RPMI8226 (cell line): ENCODE data around the gene UMAD1.
A peak's percentile ranks its signal among the peaks of the same experiment; 100 is the strongest.

Experiments used
- DNase-seq: peaks from one replicate; pipeline ENCODE4 v3.0.0-alpha.2; 2015

UMAD1 gene

GRCh38 chr7:7907306-7907705 lies 266.8 kb downstream of the UMAD1 start:
- no peak for DNase-seq

DNA sequence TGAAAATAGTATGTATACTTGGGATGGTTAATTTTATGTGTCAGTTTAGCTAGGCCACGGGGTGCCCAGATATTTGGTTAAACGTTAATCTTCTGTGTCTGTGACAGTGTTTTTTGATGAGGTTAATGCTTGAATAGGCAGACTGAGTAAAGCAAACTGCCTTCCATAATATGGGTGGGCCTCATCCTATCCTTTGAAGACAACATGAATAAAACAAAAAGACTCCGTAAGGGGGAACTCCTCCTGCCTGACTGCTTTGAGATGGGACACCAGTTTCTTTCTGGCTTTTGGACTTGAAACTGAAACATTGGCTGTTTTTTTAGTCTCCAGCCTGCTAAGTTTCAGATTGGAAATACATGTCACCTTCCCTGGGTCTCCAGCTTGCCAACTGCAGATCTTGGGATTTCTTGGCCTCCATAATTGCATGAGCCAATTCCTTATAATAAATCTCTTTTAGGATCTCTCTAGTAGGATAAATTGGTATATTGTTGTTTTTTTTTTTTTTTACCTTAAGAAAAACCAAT lies 268.1 kb downstream of the UMAD1 start:
- DNase-seq: no peak

GRCh38 chr7:7909376-7909775 lies 268.8 kb downstream of the UMAD1 start:
- DNase-seq: no peak

DNA sequence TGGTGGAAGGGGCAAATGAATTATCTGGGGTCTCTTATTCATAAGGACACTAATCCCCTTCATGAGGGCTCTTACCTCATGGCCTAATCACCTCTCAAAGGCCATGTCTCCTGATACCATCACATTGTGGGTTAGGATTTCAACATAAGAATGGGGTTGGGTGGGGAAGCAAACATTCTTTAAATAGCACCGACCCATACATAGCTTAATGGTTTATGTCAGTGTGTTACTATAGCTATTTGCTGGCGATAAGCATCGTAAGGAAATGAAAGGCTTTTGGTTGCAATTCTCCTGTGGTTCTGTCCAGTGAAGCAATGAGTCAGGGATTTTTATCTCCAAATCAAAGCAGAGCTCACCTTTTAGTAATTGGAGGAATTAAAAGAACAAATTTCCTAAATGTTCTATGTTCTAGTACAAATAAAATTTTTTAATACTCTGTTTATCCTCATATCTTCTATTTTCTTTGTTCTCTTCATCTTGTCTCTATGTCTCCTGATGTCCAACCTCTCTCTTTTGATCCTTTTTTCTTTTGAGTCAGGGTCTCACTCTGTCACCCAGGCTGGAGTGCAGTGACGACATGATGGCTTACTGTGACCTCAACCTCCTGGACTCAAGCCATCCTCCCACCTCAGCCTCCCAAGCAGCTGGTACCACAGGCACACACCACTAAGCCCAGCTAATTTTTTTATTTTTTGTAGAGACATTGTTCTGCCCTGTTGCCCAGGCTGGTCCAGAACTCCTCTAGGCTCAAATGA lies 271.0 kb downstream of the UMAD1 start:
- no peak for DNase-seq

DNA sequence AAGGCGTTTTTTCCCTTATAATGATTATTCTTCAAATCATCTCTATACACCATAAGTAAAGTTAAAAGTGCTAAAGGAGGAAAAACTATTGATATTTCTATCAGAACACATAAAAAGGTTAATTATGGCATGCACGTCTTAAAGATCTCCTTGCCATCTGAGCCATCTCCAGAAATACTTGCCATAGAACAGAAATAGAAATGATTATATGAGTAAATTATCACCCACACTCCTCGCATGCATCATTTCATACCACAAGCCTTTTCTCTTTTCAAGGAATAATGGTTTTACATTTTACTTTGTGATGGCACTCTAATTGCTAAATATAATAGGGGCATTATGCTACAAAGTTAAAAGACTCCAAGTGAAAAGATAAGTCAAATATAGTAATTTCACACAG lies 272.4 kb downstream of the UMAD1 start:
- no peak for DNase-seq

GRCh38 chr7:7913504-7913903 lies 273.0 kb downstream of the UMAD1 start:
- DNase-seq: no peak

DNA sequence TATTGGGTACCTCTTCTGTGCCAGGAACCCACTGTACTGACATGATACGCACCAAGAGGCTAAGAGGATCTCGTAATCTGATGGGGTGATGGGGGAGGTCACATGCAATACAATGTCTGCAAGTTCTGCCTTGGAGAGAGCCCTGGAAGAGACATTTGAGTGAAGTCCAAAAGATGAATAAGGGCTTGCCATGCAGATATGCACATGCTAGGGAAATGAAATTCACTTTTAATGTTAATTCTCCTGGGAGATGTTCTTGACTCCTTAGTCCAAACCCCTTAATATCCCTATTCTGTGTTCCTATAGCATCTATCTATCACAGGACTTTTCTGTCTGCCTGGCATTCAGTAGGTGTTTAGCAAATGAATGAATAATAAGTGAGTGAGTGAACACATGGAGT lies 274.0 kb downstream of the UMAD1 start:
- DNase-seq: no peak

- DNase-seq: no peak
Observed at GRCh38 chr7:7916064-7916463, 275.5 kb downstream of the UMAD1 start.

DNA sequence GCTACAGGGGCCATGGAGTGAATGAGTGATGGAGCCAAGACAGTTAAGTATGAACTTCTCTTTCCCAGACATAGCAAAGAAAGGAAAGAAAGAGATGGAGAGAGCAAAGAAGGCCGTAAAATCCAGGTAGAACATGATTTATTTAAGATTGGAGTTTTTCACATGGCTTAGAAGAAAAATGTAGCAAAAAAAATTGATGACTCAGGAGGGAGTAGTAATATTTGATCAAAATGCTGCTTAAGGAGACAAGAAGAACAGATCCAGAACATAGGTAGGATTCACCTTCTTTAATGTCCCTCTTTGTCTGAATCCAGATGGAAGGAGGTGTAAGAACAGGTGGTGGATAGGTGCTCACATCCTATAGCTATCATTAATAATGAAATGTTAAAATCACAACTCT lies 277.0 kb downstream of the UMAD1 start:
- no peak for DNase-seq

DNA sequence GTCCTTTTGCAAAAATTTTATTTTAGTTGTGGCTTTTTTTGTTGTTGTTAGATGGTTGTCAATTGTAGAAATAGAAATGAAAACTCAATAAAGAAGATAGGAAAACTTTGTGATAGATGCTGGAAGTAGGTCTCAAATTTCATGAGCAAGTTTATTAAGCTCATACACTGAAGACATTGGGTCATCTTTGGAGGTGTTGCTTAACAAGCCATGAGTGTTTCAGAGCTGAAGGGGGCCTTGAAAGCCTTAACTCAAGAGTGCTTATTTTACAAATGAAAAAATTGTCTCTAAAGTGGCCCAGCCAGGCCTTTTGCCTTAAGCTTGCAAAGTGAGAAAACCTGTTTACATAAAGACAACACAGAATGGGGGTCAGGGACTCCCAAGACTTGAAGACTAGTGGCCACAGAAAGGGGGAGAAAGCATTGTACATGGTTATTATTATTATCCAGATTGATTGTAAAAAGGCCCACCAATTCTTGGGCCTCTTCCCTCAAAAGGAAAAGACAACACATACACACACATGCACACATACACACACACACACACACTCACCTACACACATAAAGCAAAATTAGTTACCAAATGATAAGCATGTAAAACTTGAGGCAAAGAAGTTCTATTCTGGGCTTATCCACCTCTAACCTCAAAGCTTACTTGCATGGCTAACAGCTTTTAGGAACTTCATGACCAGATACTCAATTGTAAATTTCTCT lies 278.3 kb downstream of the UMAD1 start:
- no peak for DNase-seq

GRCh38 chr7:7919449-7919945 lies 278.9 kb downstream of the UMAD1 start:
- DNase-seq: no peak

DNA sequence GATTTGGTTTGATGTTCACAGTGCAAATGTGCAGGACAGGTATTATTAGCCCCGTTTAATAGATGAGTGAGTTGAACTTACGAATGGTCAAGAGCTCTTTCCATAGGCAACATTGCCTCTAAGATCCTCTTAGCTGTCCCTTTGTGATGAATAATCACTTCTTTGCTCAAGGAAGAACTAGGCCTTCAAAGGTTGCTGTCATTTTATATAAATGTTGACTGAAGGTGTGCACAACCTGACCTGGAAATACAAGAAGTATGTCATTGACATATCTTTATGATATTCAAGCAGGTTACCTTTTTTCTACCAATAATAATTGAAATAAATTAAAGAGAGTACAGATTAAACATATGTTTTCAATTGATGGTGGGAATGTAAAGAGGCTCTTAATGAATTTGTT lies 279.5 kb downstream of the UMAD1 start:
- no peak for DNase-seq

DNA sequence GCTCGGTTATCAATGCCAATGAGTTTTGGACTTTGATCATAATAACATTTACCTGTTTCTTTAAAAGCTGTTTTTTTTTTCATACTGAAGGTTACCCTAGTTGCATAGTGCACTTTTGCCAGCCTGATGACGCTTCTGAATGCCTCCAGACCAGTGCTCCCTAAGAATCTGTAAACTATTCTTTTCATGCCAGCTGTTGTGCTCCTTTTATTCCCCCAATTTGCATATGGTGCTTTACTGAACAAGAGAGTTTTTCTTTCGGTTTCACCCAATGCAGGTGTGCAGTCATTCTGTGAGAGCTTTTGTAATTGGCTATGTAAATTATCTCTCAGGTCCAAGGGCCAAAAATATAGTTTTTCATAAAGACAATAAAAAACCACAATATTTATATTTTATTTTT lies 279.9 kb downstream of the UMAD1 start:
- peak; percentile 86 for DNase-seq

DNA sequence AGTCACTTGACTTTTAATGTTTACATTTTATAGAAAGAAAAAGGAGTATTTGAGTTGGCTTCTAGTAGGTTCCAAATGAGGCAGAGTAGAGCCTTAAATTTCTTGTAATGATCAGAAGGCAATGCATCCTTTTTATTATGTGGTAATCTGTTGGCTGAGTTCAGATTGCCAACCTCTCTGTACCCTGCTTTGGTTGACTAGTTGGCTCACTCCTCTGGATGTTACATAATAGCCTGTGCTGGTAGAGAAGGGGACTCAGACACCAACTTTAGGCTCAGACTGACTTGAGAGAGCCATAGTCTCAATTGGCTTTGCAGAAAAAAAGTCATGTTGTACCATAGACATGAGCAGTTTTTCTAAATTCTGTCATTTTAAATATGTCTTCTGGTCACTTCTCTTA lies 281.3 kb downstream of the UMAD1 start:
- no peak for DNase-seq

DNA sequence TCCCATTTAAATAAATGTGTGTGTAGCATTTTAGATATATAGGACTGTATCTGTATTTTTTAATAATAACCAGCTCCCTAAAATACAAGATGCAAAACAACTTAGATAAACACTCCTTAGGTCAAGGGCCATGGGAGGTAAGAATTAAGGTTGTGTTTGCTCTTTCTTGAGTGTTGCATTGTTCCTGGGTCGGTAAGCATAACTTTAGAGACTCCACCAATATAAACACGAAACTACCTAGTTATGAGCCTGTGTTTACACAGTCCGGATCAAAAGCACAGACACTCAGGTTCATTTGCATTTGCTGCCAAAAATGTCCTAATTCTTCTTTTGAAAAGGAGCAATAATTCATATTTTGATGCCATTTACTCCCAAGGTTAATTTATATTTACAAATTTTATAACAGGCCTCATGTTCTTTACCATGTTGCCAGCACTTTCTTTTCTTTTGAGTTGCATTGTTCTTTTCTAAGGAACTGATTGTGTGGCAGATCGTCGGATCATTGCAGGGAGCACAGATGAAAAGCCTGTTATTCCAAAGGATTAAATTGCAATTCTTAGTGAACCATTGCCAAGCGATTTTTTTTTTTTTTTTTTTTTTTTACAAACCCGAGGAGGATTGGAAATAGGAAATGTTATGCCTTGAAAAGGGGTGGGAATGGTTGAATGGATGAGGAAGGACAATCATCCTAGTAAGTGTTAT lies 282.3 kb downstream of the UMAD1 start:
- DNase-seq: no peak

DNA sequence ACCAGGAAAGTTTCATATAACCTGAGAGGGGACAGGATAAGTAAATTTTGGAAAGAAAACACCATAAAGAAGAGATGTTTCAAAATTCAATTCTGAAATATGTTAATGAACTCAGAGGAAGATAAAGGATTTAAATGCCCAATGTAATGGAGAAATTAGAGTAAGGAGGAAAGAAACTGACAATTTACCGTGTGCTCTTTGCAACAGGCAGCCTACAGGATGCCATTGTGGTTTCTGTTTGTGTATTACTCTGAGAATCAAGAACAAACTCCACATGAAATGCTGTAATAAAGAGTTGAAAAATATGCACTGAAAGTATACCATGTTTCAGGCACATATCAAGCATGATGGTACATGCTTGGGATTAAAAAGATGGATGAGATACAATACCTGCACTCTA lies 283.3 kb downstream of the UMAD1 start:
- DNase-seq: no peak

DNA sequence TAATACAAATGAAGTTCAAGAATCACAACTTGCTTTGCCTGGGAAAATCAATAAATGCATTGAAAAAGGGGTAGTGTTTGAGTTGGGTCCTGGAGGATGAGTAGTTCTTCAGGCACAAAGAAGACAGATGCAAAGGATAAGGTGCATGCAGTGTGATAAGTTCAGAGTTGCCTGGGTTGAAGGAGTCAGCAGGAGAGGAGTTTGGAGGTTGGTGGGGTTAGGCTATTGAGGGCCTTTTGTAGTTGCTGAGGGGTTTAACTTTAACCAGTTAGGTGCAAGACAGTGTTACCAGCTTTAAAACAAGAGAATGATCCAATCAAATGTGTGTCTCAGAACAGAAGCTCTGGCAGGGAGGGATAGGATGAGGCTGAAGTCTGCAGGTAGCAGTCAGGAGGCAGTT lies 283.8 kb downstream of the UMAD1 start:
- no peak for DNase-seq
